Measurements from ENCODE around the gene SEC14L6.

DNA sequence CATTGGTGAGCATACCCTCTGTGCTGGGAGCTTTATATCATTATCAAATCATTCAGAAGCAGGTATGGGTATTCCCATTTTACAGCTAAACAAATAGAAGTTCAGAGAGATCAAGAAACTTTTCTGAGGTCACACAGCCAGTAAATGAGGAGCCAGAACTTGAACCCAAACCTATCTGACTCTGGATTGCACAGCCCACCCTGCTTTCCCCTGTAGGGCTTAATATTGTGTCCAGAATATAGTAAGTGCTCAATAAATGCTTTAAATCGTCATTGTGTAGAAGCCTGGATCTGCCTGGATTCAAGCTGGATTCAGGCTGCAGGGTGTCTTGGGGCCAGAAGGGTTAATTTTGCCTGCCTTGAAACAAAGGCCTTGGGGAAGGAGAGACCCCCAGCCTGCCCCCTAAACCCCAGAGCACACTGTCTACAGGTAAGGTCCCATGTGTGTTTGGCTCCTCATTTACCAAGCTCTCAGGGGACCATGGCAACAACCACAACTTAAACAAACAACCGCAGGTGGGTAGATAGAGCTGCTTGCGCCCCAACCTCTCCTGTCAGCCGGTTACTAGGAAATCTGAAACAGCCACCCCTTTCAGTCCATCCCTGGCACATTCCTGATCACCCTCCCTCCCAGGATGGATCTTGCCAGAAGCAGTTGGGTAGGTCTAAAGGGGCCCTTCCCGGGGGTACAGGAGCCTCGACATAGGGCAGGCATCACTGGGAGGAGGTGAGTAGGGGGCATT lies 71.7 kb downstream of the SEC14L6 start:
- TF ChIP-seq, protein P1, sequence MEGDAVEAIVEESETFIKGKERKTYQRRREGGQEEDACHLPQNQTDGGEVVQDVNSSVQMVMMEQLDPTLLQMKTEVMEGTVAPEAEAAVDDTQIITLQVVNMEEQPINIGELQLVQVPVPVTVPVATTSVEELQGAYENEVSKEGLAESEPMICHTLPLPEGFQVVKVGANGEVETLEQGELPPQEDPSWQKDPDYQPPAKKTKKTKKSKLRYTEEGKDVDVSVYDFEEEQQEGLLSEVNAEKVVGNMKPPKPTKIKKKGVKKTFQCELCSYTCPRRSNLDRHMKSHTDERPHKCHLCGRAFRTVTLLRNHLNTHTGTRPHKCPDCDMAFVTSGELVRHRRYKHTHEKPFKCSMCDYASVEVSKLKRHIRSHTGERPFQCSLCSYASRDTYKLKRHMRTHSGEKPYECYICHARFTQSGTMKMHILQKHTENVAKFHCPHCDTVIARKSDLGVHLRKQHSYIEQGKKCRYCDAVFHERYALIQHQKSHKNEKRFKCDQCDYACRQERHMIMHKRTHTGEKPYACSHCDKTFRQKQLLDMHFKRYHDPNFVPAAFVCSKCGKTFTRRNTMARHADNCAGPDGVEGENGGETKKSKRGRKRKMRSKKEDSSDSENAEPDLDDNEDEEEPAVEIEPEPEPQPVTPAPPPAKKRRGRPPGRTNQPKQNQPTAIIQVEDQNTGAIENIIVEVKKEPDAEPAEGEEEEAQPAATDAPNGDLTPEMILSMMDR (conservative IDR thresholded peaks at IDR 0.05; ENCODE audit: low read length): no peak
- TF ChIP-seq EZH2phosphoT487 (IDR thresholded peaks at IDR 0.05; ENCODE audit: borderline replicate concordance): no peak
